ENCODE data around the gene LATS2.

DNA sequence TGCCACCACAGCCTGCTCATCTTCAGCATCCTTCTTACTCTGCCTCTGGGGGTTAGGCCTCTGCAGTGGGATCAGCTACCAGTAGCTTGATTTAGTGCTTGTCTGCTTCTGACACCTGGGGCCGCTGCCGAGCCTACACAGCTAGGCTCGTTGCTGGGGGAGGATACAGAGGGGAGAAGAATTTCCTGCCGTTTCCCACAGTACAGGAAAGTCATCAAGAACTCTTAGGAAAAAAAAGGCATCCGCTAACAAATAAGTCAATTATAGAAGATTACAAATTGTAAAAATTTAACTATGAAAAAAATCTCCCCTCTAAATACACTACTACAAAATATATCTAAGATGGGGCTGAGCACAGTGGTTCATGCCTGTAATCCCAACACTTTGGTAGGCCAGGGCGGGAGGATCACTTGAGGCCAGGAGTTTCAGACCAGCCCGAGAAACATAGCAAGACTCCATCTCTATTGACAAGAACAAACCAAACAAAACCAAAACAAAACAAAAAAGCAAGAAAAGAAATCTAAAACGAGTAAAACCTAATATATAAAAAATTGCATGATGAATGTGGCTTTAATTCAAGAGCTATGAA is 26.7 kb downstream of the LATS2 start:
- TF ChIP-seq RBBP5 (IDR thresholded peaks at IDR 0.05; ENCODE audit: borderline replicate concordance, low read depth, low read length) (no peak), RAD21 (IDR thresholded peaks at IDR 0.05 in 1 of 2, conservative IDR thresholded peaks at IDR 0.05 in 1 of 2; ENCODE audit: low read depth in 2 of 2, low read length in 2 of 2) (peak; percentile 31 to 46; a peak in 3 of 4 replicates), EZH2 (IDR thresholded peaks at IDR 0.05; ENCODE audit: low read depth, low read length, severe bottlenecking) (no peak), SUZ12 (IDR thresholded peaks at IDR 0.05; ENCODE audit: low read length) (no peak), ZNF274 (IDR thresholded peaks at IDR 0.05; ENCODE audit: borderline replicate concordance, extremely low read depth, low read length) (no peak), POLR2A (IDR thresholded peaks at IDR 0.05; ENCODE audit: control extremely low read depth in 1 of 2, low read depth in 2 of 2, low read length in 2 of 2) (no peak), SP1 (IDR thresholded peaks at IDR 0.05; ENCODE audit: low read depth, low read length) (no peak), NANOG (IDR thresholded peaks at IDR 0.05; ENCODE audit: insufficient read depth, low read depth, low read length, poor library complexity, severe bottlenecking) (no peak), CEBPB (IDR thresholded peaks at IDR 0.05; ENCODE audit: low read depth, low read length) (no peak), JUN (IDR thresholded peaks at IDR 0.05; ENCODE audit: low read depth, low read length) (no peak), POU5F1 (IDR thresholded peaks at IDR 0.05; ENCODE audit: low read depth, low read length) (no peak)
- TF ChIP-seq, protein P1, sequence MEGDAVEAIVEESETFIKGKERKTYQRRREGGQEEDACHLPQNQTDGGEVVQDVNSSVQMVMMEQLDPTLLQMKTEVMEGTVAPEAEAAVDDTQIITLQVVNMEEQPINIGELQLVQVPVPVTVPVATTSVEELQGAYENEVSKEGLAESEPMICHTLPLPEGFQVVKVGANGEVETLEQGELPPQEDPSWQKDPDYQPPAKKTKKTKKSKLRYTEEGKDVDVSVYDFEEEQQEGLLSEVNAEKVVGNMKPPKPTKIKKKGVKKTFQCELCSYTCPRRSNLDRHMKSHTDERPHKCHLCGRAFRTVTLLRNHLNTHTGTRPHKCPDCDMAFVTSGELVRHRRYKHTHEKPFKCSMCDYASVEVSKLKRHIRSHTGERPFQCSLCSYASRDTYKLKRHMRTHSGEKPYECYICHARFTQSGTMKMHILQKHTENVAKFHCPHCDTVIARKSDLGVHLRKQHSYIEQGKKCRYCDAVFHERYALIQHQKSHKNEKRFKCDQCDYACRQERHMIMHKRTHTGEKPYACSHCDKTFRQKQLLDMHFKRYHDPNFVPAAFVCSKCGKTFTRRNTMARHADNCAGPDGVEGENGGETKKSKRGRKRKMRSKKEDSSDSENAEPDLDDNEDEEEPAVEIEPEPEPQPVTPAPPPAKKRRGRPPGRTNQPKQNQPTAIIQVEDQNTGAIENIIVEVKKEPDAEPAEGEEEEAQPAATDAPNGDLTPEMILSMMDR (IDR thresholded peaks at IDR 0.05; ENCODE audit: control extremely low read depth in 1 of 3, insufficient read depth in 1 of 3, low read depth in 1 of 3, low read length in 3 of 3), result peak; percentile 12 to 22 (median 20); a peak in 3 of 4 replicates
